Activated T-cell treated with anti-CD3 and anti-CD28 coated beads for 24 hours (primary cell): Measurements from ENCODE around the gene PIK3CD.
"Not testable (repeated sequence)": the region's sequence is repeated elsewhere in the genome, so short reads cannot be mapped to it uniquely, and the experiment has no call there.

ENCODE experiments used
- DNase-seq: peaks from one replicate; pipeline ENCODE4 v3.0.0-alpha.2; 2020; ENCODE audit warnings: low read depth

The PIK3CD gene

DNA sequence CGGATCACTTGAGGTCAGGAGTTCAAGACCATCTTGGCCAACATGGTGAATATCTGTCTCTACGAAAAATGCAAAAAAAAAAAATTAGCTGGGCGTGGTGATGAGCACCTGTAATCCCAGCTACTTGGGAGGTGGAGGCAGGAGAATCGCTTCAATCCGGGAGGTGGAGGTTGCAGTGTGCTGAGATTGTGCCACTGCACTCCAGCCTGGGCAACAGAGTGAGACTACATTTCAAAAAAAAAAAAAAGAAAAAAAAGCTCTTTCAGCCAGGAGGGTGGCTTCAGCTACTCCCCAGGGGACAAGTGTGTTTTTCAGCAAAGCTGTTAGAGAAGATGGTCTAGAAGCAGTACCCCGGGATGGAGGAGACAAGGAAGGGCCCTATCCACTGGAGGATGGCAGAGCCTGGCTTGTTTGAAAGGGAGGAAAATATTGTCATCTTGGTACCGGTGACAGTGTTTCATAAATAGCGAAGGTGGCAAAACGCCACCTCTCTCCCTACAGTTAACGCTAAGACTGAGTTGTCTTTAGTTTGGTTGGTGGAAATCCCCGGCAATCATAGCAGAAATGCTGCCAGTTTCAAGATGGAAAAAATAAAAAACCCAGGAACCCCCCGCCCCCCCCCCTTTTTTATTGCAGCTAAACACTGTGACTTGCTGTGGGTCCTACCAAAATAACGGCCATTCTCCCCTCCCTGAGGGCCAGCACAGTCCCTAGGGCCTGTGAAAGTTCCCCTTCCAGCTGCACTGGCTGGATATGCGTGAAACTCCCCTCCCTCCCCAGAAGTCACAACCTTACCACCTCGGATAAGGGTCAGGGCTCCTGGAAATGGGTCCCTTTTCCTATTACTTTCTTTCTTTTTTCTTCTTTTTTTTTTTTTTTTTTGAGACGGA lies 3.5 kb downstream of the PIK3CD start:
- DNase-seq = peak; percentile 64

DNA sequence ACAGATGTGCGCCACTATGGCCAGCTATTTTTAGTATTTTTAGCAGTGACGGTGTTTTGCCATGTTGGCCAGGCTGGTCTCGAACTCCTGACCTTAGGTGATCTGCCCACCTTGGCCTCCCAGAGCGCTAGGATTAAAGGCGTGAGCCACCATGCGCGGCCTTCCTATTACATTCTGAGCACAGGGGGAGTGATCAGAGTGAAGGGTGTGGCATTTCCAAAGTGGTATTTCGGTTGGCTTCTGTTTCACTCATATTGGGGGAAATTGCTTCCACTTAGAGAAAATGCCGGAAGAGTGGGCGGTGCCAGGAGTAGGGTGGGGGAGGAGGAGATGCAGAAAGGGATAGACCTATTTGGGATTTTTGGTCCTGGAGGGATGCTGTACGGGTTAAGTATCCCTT lies 4.3 kb downstream of the PIK3CD start:
- DNase-seq = no peak

DNA sequence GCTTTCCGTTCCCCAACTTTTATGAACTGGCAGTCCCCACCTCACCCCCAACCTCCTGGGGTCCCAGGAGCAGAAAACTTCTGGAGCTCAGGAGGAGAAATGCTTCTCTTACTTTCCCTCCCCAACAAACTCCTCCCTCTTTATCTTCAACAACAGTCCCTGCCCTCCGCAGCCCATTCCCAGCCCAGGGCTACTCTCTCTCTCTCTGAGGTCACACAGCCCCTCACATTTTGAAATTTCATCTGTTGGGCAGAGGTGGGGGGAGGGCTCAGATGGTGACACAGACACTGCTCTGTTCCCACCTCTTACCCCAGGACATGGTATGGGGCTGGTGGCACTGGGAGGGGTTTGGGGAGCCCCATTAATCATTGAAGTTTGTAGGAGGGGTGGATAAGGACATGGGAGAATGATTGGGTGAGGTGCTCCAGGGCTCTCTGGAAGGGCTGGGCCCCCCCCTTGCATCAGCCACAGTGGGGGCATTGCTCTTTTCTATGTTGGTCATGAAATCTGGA lies 6.0 kb downstream of the PIK3CD start:
- DNase-seq = peak; percentile 11

DNA sequence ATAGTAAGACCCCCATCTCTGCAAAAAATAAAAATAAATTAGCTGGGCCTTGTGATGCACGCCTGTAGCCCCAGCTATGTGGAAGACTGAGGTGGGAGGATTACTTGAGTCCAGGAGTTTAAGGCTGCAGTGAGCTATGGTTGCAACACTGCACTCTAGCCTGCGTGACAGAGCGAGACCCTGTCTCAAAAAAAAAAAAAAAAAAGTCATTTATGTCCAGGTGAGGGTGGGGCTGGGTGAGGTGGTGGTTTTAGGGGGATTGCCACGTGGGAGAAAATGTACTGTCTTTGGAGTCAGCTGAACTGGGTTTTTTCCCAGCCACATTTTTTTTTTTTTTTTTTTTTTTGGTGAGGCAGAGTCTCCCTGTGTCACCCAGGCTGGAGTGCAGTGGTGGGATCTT lies 6.7 kb downstream of the PIK3CD start:
- no peak for DNase-seq

DNA sequence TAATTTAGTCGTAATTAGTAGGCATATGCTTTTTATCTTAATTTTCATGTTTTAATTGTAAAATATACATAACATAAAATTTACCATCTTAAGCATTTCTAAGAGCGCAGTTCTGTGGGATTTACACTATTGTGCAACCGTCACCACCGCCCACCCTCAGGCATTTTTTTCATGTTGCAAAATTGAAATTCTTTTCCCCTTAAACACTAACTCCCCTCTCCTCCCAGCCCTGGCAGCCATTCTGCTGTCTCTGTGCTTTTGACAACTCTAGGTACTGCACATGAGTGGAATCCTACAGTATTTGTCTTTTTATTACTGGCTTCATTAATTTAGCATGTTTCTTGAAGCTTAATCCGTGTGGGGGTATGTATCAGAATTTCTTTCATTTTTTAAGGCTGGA lies 7.8 kb downstream of the PIK3CD start:
- no peak for DNase-seq

DNA sequence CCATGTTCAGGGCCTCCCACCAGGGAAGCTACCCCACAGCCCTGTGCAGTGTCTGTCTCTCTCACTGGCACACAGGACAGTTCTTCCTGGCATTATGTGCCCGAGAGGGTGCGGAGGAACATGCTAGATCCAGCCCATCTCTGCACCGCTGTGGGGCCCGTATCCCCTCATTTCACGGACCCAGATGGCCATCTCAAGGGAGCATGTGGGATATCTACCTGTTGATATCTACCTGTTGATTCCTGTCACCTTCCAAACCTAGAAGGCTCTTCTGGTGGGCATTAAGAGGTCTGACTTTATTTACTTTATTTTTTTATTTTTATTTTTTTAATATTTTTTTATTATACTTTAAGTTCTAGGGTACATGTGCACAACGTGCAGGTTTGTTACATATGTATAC lies 11.7 kb downstream of the PIK3CD start:
- DNase-seq = no peak

DNA sequence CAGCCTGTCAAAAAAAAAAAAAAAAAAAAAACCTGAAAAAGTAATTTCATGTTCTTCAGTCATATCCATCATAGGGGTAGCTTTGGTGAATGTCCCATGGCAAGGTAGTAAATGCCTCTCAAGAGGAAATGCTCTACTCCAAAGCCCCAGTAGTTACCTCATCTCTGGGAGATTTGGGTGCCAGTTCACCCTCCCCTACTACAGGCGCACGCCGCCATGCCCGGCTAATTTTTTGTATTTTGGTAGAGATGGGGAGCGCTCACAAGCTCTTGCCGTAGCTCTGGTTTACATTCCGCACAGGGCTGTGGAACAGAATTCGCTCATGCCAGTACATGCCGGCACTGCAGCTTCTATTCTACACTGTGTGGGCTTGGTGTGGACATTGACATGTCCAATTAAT lies 13.7 kb downstream of the PIK3CD start:
- no peak for DNase-seq

DNA sequence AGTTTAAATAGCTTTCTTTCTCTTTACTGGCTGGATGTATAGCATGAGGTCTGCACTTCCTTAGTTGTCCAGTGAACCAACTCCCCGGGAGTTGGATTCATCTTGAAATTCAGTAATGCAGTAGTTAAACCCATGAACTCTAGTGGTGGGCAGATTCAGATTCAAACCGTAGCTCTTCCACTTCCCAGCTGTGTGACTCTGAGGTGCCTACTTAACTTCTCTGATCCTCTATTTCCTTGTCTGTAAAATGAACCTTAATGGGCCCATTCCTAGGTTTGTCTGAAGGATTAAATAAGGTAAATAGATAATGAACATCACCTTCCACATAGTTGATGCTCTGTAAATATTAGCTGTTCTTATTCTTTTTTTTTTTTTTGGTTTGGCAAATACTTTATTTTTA lies 16.5 kb downstream of the PIK3CD start:
- DNase-seq = no peak

DNA sequence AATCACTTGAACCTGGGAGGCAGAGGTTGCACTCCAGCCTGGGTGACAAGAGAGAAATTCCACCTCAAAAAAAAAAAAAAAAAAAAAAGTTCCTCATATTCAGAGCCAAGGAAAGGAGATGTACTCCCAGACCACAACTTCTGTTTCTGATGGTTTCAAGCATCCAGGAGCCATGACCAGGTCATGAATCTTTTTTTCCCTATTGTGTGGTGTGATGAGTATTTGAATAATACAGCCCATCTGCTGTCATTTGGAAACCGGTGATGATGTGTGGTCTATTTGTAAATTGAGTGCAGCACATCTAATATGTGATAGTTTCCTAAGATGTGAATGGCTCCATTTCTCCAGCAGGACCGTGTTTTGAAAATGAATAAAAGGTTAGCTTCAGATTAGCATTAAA lies 18.6 kb downstream of the PIK3CD start:
- DNase-seq = no peak

DNA sequence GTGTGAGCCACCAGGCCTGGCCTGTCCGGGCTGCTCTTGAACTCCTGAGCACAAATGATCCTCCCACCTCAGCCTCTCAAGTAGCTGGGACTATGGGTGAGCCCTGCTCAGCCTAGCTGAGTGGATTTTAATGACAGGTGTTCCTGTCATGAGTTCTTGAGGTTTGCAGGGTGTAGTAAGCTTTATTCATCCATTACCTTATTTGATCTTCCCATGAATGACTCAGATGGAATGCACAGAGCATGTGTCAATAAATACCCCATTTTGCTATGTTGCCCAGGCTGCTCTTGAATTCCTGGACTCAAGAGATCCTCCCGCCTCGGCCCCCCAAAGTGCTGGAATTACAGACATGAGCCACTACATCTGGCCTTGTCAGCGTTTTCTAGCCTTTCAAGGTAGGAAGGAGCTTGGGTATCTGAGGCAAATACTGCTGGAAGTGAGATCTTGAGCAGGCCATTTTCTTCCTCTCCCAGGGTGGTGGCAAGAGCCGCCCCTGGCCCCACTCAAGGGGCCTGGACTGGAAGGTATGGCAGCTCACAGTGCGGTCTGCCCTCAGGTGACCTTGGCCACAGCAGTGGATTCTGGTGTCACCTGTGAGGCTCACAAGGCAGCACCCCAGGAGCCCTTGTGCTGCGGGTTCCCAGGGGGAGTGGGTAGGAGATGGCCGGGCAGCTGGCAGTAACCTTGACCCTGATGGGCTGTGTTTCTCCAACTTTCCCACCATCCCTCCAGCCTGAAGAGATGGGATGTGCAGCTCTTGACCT lies 20.0 kb downstream of the PIK3CD start:
- DNase-seq = peak; percentile 16

DNA sequence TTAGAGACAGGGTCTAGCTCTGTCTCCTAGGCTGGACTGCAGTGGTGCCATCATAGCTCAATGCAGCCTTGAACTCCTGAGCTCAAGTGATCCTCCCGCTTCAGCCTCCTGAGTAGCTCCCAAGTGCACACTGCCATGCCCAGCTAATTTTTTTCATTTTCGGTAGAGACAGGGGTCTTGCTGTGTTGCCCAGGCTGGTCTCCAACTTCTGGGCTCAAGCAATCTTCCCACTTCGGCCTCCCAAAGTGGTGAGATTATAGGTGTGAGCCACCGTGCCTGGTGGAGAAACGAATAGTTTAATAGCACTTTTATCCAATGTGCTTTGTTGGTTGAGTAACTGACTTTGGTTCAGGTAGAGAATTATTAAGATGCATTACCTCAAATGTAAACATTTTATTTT lies 20.9 kb downstream of the PIK3CD start:
- DNase-seq = no peak

DNA sequence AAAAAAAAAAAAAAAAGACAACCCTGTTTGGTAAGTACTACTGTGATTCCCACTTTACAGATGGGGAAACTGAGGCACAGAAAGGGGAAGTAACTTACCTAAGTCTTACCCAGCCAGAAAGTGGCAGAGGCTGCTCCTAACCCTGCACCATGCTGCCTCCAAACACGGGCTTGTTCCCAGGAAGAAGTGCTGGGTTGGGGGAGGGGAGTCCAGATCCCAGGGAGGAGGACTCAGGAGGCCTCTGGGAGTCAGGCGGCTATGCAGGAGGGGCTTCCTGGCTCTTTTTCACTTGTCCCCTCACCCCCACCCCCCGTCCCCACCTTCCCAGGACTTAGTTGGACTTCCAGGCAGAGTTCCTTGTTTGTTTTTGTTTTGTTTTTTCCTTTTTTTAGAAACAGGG lies 23.9 kb downstream of the PIK3CD start:
- no peak for DNase-seq

DNA sequence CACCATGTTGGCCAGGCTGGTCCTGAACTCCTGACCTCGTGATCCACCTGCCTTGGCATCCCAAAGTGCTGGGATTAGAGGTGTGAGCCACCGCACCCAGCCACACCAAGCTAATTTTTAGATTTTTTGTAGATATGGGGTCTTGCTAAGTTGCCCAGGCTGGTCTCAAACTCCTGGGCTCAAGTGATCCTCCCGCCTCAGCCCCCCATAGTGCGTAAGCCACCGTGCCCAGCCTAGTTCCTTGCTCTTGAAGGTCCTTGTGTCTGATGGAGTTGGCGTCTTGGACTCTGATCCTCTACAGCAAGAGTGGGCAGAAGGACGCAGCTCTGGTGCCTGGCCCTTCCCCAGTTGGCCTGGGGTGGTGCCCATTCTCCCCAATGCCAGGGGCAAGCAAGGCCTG lies 24.6 kb downstream of the PIK3CD start:
- DNase-seq = not testable (repeated sequence)

DNA sequence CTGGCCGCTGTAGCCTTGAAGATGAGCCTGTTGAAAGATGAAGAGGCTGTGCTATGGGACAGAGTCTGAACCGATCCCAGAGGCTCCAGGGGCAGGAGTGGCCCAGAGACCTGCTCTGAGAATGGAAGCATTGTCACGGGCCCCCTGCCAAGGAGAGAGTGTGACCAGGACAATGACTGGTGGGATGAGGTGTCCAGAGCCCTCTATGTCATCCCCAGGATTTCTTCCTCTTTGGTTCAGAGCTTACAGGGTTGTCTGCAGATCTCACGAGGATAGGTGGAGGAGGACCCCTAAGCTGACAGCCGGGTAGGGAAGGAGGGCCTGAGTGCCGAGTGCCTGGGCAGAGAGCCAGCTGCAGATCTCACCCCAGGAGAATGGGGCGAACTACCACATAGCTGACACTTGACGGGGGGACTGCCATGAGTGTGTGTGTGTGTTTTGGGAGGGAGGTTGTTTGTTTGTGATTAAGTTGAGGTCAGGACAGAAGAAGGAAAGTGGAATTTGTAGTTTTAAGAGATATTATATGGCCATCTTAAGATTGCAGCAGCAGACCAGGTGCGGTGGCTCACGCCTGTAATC lies 25.4 kb downstream of the PIK3CD start:
- no peak for DNase-seq

DNA sequence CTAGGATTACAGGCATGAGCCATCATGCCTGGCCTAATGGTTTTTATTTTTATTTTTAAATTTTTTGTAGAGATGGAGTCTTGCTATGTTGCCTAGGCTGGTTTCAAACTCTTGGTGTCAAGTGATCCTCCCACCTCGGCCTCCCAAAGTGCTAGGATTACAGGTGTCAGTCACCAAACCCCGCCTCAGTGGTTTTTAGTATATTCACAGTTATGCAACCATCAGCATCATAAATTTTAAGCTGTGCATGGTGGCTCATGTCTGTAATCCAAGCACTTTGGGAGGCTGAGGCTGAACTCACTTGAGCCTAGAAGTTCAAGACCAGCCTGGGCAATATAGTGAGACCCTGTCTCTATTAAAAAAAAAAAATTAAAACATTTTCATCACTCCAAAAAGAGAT lies 28.6 kb downstream of the PIK3CD start:
- DNase-seq = no peak

DNA sequence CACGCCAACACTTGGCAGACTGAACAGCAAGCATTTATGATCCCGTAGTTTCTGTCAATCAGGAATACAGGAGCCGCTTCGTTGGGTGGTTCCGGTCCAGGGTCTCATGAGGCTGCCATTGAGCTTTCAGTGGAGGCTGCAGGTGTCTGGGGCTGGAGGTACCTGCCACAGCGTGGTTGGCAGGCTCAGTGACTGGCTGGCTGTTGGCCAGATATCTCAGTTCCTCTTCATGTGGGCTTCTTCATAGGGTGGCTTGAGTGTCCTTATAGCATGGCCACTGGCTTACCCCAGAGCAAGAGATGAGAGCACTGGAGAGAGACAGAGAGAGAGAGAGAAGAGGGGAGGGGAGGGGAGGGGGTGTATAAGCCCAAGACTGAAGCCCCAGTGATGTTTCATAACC lies 29.3 kb downstream of the PIK3CD start:
- DNase-seq = no peak

DNA sequence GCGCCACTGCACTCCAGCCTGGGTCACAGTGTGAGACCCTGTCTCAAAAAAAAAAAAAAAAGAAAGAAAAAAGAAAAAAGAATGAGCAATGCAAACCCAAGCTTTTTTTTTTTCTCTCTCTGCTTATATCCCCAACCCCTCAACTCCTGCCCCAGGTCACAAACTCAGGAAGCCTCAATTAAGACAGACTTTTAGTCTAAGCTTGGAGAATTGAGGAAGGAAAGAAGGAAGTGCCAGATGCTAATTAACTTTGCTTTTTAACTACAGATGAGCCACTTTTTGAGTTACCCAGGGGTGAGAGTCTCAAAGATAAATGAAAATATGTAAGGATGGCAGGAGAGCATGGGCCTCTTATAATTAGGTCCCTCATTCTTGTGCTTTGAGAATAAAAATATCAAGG lies 33.3 kb downstream of the PIK3CD start:
- no peak for DNase-seq

DNA sequence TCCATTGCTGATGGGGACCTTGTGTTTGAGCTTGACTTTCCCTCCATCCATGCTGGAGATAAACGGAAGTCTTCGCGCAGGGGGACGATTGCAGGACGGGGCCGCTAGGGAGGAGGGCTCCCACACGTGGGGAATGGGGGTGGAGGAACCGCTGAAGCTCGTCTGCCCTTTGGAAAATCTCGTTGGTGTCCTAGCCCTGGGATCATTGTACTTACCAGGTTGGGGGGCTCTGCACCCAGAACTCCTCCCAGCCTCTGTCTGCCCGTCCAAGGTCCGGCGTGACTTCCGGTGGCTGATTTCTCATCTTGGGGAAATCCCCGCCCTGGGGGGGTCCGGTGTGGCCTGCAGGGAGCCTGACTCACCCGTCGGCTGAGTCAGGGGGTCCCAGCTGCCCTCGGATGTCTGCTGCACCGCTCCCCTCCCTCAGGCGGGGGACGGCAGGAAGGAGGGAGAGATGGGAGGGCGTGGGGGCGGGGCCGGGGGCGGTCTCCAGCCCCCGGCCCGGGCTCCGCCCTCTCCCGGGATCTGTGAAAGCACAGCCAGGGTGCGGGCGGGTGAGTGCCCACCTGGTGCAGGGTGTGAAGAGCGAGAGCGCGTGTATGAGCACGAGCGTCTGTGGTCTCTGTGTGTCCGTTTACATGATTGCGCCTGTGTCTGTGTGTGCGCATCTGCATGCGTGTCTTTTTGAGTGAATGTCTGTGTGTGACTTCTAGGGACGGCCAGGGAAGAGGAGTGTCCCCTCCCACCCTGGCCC lies 35.8 kb downstream of the PIK3CD start:
- peak; percentile 60 for DNase-seq

DNA sequence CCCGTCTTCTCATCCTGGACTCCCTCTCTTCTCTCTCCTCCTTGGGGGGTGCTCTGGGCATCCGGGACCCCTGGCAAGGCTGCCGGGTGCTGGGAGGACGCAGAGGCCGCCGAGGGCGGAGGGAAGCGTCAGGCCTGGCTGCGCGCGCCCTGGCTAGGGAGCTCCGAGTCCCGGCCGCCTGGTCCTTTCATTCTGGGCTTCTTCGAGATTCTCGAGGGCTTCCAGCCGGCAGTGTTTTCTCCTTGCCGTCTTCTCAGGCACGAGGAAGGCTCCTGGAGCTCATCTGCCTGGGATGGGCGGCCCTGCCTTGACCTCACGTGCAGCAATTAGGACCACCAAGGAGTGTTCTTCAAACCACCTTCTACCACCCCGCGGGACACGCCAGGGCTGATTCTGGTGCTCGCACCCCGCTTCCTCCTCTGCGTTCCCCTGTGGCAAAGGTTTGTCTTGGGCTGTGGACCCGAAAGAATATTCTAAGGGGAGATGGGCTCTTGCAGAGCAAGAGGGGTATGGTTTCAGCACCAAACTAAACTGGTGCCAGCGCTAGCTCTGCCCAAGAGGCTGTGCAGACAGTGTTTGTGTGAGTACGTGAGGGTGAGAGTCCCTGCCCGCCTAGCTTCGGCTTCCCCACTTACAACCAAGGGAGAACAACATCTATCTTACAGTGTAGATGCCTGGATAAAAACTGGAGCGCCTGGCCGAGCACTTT lies 36.5 kb downstream of the PIK3CD start:
- DNase-seq = no peak

DNA sequence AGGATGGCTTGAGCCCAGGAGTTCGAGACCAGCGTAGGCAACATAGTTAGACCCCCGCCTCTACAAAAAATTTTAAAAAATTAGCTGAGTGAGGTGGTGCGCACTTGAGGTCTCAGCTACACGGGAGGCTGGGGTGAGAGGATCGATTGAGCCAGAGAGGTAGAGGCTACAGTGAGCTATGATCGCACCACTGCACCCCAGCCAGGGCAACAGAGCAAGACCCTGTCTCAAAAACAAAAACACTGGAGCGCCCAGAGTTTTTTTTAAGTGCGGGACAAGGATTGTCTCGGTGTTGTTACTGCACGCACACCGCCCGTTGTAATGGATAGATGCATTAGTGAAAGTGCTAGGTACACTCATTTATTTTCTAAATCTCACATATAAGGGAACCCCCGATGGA lies 37.1 kb downstream of the PIK3CD start:
- no peak for DNase-seq

DNA sequence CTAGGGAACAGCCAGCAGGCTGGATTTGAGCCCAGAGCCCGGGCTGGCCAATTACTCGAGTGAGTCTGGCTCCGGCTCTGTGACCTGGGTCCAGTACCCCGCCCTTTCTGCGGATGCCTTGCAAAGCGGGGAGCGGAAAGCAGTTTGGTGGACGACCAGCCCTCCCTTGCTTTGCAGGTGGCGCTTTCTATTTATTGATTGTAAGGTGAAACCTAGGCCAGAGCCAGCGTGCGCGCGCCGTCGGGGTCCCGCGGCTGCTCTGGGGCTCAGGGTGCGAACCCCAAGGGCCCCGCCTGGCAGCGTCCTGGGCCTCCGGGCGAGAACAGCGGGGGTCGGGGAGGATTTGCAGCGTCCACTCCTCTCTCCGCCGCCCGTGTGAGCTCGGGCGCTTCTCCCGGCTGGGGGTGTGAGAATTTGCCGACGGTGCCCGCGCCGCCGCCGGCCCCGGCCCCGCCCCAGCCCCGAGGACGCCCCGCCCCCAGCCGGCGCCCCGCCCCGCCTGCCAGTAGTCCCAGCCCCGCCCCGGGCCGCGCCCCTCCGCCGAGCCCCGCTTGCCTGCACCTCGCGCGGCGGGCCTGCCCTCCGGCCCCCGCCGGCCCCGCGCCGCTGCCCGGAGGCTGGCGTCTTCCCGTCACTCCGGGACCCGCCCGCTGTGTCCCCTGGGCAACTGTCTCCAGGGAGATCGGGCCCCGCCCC lies 37.6 kb downstream of the PIK3CD start:
- DNase-seq = peak; percentile 73
